ENCODE data around the gene CAB39L.

DNA sequence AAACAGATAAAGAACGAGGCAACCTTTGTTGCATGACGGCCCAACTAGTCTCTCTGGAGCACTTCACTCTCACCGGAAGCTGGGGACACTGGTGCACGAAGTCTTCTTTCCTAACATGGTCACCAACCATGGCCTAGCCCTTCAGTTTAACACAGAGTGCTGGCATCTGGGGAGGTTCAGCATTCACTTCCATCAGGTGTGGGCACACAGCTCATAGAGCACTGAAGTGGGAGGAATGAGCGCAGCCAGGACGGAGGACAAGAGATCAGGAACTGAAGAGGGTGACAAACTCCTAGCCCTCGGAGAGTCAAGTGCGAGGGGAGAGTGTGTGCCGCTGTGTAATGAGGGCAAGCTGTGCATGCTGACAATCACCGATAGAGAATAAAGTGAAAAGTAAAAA is 103.7 kb downstream of the CAB39L start:
- TF ChIP-seq, protein P1, sequence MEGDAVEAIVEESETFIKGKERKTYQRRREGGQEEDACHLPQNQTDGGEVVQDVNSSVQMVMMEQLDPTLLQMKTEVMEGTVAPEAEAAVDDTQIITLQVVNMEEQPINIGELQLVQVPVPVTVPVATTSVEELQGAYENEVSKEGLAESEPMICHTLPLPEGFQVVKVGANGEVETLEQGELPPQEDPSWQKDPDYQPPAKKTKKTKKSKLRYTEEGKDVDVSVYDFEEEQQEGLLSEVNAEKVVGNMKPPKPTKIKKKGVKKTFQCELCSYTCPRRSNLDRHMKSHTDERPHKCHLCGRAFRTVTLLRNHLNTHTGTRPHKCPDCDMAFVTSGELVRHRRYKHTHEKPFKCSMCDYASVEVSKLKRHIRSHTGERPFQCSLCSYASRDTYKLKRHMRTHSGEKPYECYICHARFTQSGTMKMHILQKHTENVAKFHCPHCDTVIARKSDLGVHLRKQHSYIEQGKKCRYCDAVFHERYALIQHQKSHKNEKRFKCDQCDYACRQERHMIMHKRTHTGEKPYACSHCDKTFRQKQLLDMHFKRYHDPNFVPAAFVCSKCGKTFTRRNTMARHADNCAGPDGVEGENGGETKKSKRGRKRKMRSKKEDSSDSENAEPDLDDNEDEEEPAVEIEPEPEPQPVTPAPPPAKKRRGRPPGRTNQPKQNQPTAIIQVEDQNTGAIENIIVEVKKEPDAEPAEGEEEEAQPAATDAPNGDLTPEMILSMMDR (IDR thresholded peaks at IDR 0.05 in 2 of 3, conservative IDR thresholded peaks at IDR 0.05 in 1 of 3; ENCODE audit: insufficient read depth in 2 of 3, low read depth in 1 of 3, low read length in 3 of 3) = no peak
- TF ChIP-seq HNRNPH1 (optimal IDR thresholded peaks at IDR 0.05; ENCODE audit: low read depth, low read length) = no peak
- TF ChIP-seq, protein P2, sequence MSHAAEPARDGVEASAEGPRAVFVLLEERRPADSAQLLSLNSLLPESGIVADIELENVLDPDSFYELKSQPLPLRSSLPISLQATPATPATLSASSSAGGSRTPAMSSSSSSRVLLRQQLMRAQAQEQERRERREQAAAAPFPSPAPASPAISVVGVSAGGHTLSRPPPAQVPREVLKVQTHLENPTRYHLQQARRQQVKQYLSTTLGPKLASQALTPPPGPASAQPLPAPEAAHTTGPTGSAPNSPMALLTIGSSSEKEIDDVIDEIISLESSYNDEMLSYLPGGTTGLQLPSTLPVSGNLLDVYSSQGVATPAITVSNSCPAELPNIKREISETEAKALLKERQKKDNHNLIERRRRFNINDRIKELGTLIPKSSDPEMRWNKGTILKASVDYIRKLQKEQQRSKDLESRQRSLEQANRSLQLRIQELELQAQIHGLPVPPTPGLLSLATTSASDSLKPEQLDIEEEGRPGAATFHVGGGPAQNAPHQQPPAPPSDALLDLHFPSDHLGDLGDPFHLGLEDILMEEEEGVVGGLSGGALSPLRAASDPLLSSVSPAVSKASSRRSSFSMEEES (CRISPR knock-in tag; IDR thresholded peaks at IDR 0.05) = no peak
- no peak for TF ChIP-seq ESRRA (IDR thresholded peaks at IDR 0.05; ENCODE audit: borderline replicate concordance, low read depth)
- TF ChIP-seq JUN (IDR thresholded peaks at IDR 0.05; ENCODE audit: borderline replicate concordance, low read depth, low read length) = no peak
- no peak for TF ChIP-seq JUN (CRISPR knock-in tag; IDR thresholded peaks at IDR 0.05; ENCODE audit: borderline replicate concordance)
- no peak for TF ChIP-seq ELF1 (tag; IDR thresholded peaks at IDR 0.05)
- TF ChIP-seq TCF7 (IDR thresholded peaks at IDR 0.05; ENCODE audit: borderline replicate concordance) = no peak
- no peak for TF ChIP-seq TSC22D4 (tag; IDR thresholded peaks at IDR 0.05)
- TF ChIP-seq TCF7L2 (IDR thresholded peaks at IDR 0.05; ENCODE audit: low read depth, low read length) = no peak

Measured in K562 (cell line).